ENCODE results near the gene PCDHGA11.
"Not testable (repeated sequence)": the region's sequence is repeated elsewhere in the genome, so short reads cannot be mapped to it uniquely, and the experiment has no call there.

Gene PCDHGA11

DNA sequence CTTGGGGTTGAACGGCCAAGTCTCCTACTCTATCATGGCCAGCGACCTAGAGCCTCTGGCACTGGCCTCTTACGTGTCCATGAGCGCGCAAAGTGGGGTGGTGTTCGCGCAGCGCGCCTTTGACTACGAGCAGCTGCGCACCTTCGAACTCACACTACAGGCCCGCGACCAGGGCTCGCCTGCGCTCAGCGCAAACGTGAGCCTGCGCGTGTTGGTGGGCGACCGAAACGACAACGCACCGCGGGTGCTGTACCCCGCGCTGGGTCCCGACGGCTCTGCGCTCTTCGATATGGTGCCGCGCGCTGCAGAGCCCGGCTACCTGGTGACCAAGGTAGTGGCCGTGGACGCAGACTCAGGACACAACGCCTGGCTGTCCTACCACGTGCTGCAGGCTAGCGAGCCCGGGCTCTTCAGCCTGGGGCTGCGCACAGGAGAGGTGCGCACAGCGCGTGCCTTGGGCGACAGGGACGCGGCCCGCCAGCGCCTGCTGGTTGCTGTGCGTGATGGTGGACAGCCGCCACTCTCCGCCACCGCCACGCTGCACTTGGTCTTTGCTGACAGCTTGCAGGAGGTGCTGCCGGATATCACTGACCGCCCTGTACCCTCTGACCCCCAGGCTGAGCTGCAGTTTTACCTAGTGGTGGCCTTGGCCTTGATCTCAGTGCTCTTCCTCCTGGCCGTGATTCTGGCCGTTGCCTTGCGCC is 21.1 kb upstream of the PCDHGA11 start:
- no peak for DNase-seq

DNA sequence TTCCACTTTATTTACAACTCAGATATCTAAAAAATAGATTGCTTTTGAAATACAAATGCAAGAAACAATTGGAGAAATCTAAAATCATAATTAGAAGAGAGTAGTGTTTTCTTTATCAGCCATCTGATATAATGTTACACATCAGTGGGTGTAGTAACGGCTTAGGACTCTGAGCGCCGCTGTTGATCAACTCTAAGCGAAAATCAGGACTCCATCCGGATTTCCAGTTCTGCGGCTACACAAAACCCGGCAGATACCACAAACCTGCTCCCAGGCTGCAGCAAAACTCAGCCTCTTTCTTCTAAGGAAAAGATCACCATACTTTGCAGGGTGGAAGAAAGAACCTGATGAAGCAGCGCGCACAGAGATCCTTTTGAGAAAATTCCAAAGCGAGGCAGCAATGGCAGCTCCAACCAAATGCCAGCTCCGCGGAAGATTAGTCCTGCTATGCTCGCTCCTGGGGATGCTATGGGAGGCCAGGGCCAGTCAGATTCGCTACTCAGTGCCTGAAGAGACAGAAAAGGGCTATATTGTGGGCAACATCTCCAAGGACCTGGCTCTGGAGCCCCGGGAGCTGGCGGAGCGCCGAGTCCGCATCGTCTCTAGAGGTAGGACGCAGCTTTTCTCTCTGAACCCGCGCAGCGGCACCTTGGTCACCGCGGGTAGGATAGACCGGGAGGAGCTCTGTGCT is 18.2 kb upstream of the PCDHGA11 start, which contains the start of gene PCDHGA9:
PCDHGA9 (plus strand) TSS at position 226 of the 691 bp plus-strand sequence; CDS start at position 401, 175 bp downstream.
- DNase-seq = no peak

DNA sequence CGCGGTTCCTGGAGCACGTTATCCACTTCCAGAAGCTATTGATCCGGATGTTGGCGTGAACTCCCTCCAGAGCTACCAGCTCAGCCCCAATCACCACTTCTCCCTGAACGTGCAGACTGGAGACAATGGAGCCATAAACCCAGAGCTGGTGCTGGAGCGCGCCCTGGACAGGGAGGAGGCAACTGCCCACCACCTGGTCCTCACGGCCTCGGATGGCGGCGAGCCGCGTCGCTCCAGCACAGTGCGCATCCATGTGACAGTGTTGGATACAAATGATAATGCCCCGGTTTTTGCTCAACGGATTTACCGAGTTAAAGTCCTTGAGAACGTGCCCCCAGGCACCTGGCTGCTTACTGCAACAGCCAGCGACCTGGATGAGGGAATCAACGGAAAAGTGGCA is 17.5 kb upstream of the PCDHGA11 start:
- DNase-seq = no peak

DNA sequence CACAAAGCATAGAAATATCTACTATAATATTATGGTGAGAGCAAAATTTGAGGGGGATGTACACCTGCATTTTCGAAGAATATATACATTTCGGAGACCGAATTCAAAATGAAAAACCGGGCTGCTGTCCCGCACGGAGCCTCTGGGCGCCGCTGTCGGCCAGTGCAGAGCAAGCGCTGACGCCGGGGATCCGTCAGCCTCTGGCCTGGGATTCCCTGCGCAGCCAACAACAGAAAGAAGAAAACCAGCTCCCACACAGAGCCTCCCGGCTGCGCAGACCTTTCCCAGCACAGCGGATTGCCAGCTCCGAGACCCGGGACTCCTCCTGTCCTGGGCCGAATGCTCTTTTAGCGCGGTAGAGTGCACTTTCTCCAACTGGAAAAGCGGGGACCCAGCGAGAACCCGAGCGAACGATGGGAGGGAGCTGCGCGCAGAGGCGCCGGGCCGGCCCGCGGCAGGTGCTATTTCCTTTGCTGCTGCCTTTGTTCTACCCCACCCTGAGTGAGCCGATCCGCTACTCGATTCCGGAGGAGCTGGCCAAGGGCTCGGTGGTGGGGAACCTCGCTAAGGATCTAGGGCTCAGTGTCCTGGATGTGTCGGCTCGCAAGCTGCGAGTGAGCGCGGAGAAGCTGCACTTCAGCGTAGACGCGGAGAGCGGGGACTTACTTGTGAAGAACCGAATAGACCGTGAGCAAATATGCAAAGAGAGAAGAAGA is 12.9 kb upstream of the PCDHGA11 start, which contains the start of gene PCDHGB6:
PCDHGB6 (plus strand) TSS at position 232 of the 716 bp plus-strand sequence; CDS start at position 414, 182 bp downstream.
- peak in 1 of 5 experiments; percentile 36 for DNase-seq

DNA sequence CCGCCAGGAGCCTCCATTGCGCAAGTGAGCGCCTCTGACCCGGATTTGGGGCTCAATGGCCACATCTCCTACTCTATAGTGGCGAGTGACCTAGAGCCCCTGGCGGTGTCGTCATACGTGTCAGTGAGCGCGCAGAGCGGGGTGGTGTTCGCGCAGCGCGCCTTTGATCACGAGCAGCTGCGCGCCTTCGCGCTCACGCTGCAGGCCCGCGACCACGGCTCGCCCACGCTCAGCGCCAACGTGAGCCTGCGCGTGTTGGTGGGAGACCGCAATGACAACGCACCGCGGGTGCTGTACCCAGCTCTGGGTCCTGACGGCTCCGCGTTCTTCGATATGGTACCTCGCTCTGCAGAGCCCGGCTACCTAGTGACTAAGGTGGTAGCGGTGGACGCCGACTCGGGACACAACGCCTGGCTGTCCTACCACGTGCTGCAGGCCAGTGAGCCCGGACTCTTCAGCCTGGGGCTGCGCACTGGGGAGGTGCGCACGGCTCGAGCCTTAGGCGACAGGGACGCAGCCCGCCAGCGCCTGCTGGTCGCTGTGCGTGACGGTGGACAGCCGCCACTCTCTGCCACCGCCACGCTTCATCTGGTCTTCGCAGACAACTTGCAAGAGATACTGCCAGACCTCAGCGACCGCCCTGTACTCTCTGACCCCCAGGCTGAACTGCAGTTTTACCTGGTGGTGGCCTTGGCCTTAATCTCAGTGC is 11.1 kb upstream of the PCDHGA11 start:
- no peak for DNase-seq

DNA sequence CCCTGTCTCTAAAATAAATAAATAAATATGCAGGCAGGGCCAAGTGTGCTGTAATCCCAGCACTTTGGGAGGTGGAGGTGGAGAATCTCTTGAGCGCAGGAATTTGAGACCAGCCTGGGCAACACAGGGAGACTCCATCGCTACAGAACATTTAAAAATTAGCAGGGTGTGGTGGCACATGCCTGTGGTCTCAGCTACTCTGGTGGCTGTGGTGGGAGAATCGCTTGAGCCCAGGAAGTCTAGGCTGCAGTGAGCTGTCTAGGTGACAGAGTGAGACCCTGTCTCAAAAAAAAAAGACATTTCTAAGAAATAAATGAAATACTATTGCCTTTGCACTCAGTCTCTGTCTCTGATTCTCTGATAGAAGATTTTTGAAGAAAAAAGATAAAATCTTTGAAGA is 9.3 kb upstream of the PCDHGA11 start:
- DNase-seq = no peak

DNA sequence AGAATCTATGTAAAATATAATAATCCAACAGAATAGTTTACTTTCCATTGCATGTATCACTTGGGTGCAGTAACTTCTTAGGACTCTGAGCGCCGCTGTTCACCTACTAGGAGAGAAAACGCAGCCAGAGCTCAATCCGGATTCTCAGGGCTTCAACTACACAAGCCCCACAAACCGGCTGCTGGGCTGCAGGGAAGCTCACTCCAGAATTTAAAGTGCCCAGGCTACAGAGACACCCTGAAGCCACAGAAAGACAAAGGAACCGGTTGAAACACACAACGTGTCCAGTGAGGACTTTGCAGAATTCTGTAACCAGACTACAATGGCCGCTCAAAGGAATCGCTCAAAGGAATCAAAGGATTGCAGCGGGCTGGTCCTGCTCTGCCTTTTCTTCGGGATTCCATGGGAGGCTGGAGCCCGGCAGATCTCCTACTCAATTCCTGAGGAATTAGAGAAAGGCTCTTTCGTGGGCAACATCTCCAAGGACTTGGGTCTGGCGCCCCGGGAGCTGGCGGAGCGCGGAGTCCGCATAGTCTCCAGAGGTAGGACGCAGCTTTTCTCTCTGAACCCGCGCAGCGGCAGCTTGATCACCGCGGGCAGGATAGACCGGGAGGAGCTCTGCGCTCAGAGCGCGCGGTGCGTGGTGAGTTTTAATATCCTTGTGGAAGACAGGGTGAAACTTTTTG is 7.9 kb upstream of the PCDHGA11 start, which contains the start of gene PCDHGA10:
PCDHGA10 (plus strand) TSS at position 134 of the 686 bp plus-strand sequence; CDS start at position 323, 189 bp downstream.
- peak in 3 of 5 experiments; percentile 40 to 65 (median 46) for DNase-seq

DNA sequence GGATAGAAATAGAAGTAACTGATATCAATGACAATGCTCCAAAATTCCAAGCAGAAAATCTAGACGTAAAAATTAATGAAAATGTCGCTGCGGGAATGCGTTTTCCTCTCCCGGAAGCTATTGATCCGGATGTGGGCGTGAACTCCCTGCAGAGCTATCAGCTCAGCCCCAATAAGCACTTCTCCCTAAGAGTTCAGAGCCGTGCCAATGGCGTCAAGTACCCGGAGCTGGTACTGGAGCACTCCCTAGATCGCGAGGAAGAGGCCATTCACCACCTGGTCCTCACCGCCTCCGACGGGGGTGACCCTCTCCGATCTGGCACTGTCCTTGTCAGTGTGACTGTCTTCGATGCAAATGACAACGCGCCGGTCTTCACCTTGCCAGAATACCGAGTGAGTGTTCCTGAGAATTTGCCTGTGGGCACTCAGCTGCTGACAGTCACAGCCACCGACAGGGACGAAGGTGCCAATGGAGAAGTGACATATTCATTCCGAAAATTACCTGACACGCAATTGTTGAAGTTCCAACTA is 7.2 kb upstream of the PCDHGA11 start:
- no peak for DNase-seq

DNA sequence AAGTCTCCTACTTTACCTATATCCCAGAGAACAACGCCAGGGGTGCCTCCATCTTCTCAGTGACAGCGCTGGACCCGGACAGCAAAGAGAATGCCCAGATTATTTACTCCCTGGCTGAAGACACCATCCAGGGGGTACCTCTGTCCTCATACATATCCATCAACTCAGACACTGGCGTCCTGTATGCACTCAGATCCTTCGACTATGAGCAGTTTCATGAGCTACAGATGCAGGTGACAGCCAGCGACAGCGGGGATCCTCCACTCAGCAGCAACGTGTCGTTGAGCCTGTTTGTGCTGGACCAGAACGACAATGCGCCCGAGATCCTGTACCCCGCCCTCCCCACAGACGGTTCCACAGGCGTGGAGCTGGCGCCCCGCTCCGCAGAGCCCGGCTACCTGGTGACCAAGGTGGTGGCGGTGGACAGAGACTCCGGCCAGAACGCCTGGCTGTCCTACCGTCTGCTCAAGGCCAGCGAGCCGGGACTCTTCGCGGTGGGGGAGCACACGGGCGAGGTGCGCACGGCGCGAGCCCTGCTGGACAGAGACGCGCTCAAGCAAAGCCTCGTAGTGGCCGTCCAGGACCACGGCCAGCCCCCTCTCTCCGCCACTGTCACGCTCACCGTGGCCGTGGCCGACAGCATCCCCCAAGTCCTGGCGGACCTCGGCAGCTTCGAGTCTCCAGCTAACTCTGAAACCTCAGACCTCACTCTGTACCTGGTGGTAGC is 6.1 kb upstream of the PCDHGA11 start:
- not testable (repeated sequence) for DNase-seq

DNA sequence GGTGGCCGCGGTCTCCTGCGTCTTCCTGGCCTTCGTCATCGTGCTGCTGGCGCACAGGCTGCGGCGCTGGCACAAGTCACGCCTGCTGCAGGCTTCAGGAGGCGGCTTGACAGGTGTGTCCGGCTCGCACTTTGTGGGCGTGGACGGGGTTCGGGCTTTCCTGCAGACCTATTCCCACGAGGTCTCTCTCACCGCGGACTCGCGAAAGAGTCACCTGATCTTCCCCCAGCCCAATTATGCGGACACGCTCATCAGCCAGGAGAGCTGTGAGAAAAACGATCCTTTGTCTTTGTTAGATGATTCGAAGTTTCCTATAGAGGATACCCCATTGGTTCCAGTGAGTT is 5.6 kb upstream of the PCDHGA11 start:
- not testable (repeated sequence) for DNase-seq

DNA sequence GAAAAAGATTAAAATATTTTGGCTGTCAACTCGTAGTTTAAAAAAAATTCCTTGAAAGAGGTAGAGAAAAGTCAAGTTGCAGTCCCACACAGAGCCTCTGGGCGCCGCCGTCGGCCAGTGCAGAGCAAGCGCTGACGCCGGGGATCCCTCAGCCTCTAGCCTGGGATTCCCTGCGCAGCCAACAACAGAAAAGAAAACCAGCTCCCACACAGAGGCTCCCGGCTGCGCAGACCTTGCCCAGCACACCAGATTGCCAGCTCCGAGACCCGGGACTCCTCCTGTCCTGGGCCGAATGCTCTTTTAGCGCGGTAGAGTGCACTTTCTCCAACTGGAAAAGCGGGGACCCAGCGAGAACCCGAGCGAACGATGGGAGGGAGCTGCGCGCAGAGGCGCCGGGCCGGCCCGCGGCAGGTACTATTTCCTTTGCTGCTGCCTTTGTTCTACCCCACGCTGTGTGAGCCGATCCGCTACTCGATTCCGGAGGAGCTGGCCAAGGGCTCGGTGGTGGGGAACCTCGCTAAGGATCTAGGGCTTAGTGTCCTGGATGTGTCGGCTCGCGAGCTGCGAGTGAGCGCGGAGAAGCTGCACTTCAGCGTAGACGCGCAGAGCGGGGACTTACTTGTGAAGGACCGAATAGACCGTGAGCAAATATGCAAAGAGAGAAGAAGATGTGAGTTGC is 3.2 kb upstream of the PCDHGA11 start, which contains the start of gene PCDHGB7:
PCDHGB7 (plus strand) TSS at position 184 of the 679 bp plus-strand sequence; CDS start at position 367, 183 bp downstream.
- peak in 3 of 5 experiments; percentile 21 to 56 (median 35) for DNase-seq

DNA sequence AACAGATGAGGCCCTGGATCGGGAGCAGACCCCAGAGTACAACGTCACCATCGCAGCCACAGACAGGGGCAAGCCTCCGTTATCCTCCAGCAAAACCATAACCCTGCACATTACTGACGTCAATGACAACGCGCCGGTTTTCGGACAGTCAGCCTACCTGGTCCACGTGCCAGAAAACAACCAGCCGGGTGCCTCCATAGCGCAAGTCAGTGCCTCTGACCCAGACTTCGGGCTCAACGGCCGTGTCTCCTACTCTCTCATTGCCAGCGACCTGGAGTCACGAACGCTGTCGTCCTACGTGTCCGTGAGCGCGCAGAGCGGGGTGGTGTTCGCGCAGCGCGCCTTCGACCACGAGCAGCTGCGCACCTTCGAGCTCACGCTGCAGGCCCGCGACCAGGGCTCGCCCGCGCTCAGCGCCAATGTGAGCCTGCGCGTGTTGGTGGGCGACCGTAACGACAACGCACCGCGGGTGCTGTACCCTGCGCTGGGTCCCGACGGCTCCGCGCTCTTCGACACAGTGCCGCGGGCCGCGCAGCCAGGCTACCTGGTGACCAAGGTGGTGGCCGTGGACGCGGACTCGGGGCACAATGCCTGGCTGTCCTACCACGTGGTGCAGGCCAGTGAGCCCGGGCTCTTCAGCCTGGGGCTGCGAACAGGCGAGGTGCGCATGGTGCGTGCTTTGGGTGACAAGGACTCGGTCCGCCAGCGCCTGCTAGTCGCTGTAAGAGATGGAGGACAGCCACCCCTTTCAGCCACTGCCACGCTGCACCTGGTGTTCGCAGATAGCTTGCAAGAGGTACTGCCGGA is 1.6 kb upstream of the PCDHGA11 start:
- DNase-seq = no peak

DNA sequence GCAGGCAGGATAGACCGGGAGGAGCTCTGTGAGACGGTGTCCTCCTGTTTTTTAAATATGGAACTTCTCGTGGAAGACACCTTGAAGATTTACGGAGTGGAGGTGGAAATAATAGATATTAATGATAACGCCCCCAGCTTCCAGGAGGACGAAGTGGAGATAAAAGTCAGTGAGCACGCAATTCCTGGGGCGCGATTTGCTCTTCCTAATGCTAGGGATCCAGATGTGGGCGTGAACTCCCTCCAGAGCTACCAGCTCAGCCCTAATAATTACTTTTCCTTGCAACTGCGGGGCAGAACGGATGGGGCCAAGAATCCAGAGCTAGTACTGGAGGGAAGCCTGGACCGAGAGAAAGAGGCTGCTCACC is 621 bp downstream of the PCDHGA11 start:
- no peak for DNase-seq

DNA sequence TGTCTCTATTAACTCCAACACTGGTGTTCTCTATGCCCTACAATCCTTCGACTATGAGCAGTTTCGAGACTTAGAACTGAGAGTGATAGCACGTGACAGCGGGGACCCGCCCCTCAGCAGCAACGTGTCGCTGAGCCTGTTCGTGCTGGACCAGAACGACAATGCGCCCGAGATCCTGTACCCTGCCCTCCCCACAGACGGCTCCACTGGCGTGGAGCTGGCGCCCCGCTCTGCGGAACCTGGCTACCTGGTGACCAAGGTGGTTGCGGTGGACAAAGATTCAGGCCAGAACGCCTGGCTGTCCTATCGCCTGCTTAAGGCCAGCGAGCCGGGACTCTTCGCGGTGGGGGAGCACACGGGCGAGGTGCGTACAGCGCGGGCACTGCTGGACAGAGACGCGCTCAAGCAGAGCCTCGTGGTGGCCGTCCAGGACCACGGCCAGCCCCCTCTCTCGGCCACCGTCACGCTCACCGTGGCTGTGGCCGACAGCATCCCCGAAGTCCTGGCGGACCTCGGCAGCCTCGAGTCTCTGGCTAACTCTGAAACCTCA is 2.0 kb downstream of the PCDHGA11 start:
- DNase-seq = no peak

DNA sequence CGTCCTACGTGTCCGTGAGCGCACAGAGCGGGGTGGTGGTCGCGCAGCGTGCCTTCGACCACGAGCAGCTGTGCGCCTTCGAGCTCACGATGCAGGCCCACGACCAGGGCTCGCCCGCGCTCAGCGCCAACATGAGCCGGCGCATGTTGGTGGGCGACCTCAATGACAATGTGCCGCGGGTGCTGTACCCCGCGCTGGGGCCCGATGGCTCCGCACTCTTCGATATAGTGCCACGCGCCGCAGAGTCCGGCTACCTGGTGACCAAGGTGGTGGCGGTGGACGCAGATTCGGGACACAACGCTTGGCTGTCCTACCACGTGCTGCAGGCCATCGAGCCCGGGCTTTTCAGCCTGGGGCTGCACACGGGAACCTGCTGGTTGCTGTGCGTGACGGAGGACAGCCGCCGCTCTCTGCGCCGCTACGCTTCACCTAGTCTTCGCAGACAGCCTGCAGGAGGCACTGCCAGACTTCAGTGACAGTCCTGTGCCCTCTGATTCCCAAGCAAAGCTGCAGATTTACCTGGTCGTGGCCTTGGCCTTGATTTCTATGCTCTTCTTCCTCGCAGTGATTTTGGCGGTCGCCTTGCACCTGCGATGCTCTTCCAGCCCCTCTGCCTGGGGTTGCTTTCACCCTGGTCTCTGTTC is 7.1 kb downstream of the PCDHGA11 start:
- DNase-seq = no peak

DNA sequence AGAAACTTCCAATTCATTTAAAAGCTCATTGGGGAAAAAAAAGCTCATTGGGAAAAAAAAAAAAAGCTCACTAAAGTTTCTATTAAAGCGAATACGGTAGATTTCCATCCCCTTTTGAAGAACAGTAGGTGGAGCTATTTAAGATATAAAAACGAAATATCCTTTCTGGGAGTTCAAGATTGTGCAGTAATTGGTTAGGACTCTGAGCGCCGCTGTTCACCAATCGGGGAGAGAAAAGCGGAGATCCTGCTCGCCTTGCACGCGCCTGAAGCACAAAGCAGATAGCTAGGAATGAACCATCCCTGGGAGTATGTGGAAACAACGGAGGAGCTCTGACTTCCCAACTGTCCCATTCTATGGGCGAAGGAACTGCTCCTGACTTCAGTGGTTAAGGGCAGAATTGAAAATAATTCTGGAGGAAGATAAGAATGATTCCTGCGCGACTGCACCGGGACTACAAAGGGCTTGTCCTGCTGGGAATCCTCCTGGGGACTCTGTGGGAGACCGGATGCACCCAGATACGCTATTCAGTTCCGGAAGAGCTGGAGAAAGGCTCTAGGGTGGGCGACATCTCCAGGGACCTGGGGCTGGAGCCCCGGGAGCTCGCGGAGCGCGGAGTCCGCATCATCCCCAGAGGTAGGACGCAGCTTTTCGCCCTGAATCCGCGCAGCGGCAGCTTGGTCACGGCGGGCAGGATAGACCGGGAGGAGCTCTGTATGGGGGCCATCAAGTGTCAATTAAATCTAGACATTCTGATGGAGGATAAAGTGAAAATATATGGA is 9.7 kb downstream of the PCDHGA11 start, which contains the start of gene PCDHGA12:
PCDHGA12 (plus strand) TSS at position 176 of the 782 bp plus-strand sequence; CDS start at position 429, 253 bp downstream.
- peak in 1 of 5 experiments; percentile 51 for DNase-seq

DNA sequence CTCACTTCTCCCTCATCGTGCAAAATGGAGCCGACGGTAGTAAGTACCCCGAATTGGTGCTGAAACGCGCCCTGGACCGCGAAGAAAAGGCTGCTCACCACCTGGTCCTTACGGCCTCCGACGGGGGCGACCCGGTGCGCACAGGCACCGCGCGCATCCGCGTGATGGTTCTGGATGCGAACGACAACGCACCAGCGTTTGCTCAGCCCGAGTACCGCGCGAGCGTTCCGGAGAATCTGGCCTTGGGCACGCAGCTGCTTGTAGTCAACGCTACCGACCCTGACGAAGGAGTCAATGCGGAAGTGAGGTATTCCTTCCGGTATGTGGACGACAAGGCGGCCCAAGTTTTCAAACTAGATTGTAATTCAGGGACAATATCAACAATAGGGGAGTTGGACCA is 10.4 kb downstream of the PCDHGA11 start:
- DNase-seq = no peak

DNA sequence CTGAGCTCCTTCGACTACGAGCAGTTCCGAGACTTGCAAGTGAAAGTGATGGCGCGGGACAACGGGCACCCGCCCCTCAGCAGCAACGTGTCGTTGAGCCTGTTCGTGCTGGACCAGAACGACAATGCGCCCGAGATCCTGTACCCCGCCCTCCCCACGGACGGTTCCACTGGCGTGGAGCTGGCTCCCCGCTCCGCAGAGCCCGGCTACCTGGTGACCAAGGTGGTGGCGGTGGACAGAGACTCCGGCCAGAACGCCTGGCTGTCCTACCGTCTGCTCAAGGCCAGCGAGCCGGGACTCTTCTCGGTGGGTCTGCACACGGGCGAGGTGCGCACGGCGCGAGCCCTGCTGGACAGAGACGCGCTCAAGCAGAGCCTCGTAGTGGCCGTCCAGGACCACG is 11.5 kb downstream of the PCDHGA11 start:
- not testable (repeated sequence) for DNase-seq

Measured in T-helper 2 cell (primary cell).